Ishikawa (cell line): ENCODE measurements around the gene BPHL.

ENCODE experiments used
- TCF12 ChIP-seq: IDR thresholded peaks from 2 replicates; pipeline ENCODE4 v1.6.1; 2012; ENCODE audit warnings: low read depth
- YY1 ChIP-seq: IDR thresholded peaks from 2 replicates; pipeline ENCODE4 v1.6.1; 2012; ENCODE audit warnings: low read depth

DNA sequence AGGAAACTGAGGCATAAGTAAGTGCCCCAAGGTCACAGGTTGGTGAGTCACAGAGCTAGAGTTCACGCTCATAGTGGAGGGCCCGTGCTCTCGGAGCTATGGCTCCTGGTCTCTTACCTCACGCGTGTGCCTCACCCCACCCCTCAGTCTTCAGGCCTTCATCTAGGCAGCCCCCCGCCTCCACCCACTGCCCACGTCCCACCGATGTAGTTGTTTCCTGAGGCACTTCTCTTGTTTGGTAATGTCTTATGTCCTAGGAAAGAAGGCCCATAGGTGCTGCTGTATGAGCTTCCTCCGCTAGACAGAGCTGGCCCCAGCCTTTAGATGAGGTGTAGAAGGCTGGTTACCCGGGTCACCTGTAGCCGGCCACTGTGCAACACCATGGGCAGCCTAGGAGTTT, 45.1 kb upstream of the BPHL start:
- no peak for TF ChIP-seq YY1
- TF ChIP-seq TCF12, result no peak
